ENCODE measurements around the gene ACLY.

DNA sequence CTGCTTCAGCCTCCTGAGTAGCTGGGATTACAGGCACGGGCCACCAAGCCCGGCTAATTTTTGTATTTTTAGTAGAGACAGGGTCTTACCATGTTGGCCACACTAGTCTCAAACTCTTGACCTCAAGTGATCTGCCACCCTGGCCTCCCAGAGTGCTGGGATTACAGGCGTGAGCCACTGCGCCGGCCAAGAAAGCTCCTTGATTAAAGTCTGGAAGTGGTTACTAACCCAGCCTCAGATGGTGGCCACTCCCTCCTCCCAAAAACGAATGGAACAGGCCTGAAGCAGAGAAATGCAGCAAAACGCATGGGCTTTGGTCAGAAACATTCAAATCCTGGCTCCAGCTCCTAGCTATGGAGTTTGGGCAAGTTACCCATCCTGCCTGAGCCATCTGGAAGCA, 94.7 kb downstream of the ACLY start:
- TF ChIP-seq, protein P1, sequence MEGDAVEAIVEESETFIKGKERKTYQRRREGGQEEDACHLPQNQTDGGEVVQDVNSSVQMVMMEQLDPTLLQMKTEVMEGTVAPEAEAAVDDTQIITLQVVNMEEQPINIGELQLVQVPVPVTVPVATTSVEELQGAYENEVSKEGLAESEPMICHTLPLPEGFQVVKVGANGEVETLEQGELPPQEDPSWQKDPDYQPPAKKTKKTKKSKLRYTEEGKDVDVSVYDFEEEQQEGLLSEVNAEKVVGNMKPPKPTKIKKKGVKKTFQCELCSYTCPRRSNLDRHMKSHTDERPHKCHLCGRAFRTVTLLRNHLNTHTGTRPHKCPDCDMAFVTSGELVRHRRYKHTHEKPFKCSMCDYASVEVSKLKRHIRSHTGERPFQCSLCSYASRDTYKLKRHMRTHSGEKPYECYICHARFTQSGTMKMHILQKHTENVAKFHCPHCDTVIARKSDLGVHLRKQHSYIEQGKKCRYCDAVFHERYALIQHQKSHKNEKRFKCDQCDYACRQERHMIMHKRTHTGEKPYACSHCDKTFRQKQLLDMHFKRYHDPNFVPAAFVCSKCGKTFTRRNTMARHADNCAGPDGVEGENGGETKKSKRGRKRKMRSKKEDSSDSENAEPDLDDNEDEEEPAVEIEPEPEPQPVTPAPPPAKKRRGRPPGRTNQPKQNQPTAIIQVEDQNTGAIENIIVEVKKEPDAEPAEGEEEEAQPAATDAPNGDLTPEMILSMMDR (IDR thresholded peaks at IDR 0.05), result no peak
- no peak for TF ChIP-seq POLR2A (IDR thresholded peaks at IDR 0.05)
